Breast epithelium (tissue), 4 donors: ENCODE measurements around the gene KIT. TPM values are rescaled to one million over a fixed set of nuclear protein-coding genes. Genes with fewer than 3 reads are reported as not detected.
"Not testable (repeated sequence)": the region's sequence is repeated elsewhere in the genome, so short reads cannot be mapped to it uniquely, and the experiment has no call there.

Experiments used
- DNase-seq, 2 donors: peaks; one replicate each; pipeline ENCODE4 v3.0.0-alpha.2; 2019; ENCODE audit warnings: low spot score in 2 of 2
- H3K27ac ChIP-seq, 2 donors: fragments of 200-600 bp; sonication (generic) in 1 of 2; one replicate each; pipeline ENCODE4 v1.5.1; 2016 to 2019; ENCODE audit warnings: mild to moderate bottlenecking in 1 of 2
- H3K27me3 ChIP-seq, 2 donors: fragments of 200-600 bp; sonication (generic) in 1 of 2; one replicate each; pipeline versions ENCODE4 v1.5.1 to v1.6.0; 2017 to 2019; ENCODE audit warnings: control low read depth in 1 of 2, mild to moderate bottlenecking in 1 of 2
- H3K36me3 ChIP-seq: fragments of 200-600 bp; one replicate; pipeline ENCODE4 v1.5.1; 2019
- H3K4me1 ChIP-seq, 2 donors: fragments of 200-600 bp; sonication (generic); one replicate each; pipeline ENCODE4 v1.5.1; 2016 to 2019; ENCODE audit warnings: control low read depth in 1 of 2
- H3K4me3 ChIP-seq, 3 donors: fragments of 200-600 bp; sonication (generic); 1 replicate in 2 of 3; 2 replicates in 1 of 3; pipeline ENCODE4 v1.5.1; 2016 to 2019; ENCODE audit warnings: mild to moderate bottlenecking in 3 of 3, moderate library complexity in 2 of 3
- H3K9me3 ChIP-seq, 2 donors: fragments of 200-600 bp; sonication (generic) in 1 of 2; one replicate each; pipeline ENCODE4 v1.5.1; 2016 to 2019; ENCODE audit warnings: control low read depth in 1 of 2
- POLR2A ChIP-seq: fragments of 450-650 bp; IDR thresholded peaks from one replicate; pipeline ENCODE4 v1.6.1; 2016; ENCODE audit warnings: antibody characterized with exemption, mild to moderate bottlenecking, moderate library complexity
- POLR2AphosphoS5 ChIP-seq, 3 donors: sonication (generic); formaldehyde crosslinking; IDR thresholded peaks; one replicate each; pipeline ENCODE4 v1.6.1; 2017; ENCODE audit warnings: antibody characterized with exemption in 3 of 3
- intact Hi-C: fragments of 100-400 bp; cut with DNase I; formaldehyde crosslinking; loops from one replicate; pipeline ENCODE4 v1.15.1; 2023; ENCODE audit warnings: low total_unique reads
- total RNA-seq, 3 donors: library from RNA; depleted of rRNA; stranded (reverse); fragments of >200 nt; gene quantifications; one replicate each; pipeline ENCODE4 v1.1.0, GENCODE V29; 2016
- TF ChIP-seq, protein P1 (sequence below), 3 donors: fragments of 450-650 bp; IDR thresholded peaks; one replicate each; pipeline ENCODE4 v1.5.1; 2016 to 2017; ENCODE audit warnings: antibody characterized with exemption in 3 of 3, mild to moderate bottlenecking in 3 of 3, moderate library complexity in 3 of 3

Gene KIT
- total RNA-seq, 3 donors from 2014 or later = 23.2 to 297 (median 75.4) TPM

DNA sequence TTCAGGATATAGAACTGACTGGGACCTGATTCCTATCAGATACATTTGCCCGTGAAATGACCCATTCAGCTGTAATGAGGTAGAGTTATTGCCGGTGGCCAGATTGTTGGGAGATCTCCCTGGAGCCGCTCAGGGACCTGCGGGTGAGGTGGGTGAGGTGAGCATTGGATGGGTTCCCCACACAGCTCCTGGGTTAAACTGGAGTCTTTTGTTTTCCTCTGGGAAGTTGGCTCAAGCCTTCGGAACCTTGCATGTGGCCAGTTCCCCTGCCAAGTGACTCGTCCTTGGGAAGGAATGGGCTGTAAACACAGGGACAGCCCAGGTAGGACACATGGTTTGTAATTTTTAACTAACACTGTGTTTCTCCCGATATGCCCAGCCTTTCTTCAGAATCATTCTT is 31.6 kb upstream of the KIT start:
- Histone ChIP-seq H3K27ac (peak overlapping the region; percentile 62 to 84), H3K4me3 (no peak overlapping the region), H3K27me3 (no peaks in the 10 kb centered on the region), H3K4me1 (no peaks in the 10 kb centered on the region), H3K36me3 (no peaks in the 10 kb centered on the region), H3K9me3 (no peaks in the 10 kb centered on the region)
- TF ChIP-seq POLR2A = no peak
- no peak for TF ChIP-seq POLR2AphosphoS5 (IDR thresholded peaks at IDR 0.05)
- TF ChIP-seq, protein P1, sequence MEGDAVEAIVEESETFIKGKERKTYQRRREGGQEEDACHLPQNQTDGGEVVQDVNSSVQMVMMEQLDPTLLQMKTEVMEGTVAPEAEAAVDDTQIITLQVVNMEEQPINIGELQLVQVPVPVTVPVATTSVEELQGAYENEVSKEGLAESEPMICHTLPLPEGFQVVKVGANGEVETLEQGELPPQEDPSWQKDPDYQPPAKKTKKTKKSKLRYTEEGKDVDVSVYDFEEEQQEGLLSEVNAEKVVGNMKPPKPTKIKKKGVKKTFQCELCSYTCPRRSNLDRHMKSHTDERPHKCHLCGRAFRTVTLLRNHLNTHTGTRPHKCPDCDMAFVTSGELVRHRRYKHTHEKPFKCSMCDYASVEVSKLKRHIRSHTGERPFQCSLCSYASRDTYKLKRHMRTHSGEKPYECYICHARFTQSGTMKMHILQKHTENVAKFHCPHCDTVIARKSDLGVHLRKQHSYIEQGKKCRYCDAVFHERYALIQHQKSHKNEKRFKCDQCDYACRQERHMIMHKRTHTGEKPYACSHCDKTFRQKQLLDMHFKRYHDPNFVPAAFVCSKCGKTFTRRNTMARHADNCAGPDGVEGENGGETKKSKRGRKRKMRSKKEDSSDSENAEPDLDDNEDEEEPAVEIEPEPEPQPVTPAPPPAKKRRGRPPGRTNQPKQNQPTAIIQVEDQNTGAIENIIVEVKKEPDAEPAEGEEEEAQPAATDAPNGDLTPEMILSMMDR (IDR thresholded peaks at IDR 0.05) = no peak
- peak in 1 of 2 donors; percentile 64 for DNase-seq
- intact Hi-C loops = no loop called here

DNA sequence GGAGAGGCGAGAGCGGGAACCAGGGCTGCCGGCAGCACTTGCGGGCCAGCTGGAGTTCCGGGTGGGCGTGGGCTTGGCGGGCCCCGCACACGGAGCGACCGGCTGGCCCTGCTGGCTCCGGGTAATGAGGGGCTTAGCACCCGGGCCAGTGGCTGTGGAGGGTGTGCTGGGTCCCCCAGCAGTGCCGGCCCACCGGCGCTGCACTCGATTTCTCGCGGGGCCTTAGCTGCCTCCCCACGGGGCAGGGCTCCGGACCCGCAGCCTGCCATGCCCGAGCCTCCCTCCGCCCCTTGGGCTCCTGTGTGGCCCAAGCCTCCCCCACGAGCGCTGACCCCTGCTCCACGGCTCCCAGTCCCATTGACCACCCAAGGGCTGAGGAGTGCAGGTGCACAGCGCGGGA is 25.2 kb upstream of the KIT start:
- Histone ChIP-seq H3K4me1 (no peaks in the 10 kb centered on the region), H3K27me3 (no peaks in the 10 kb centered on the region), H3K4me3 (no peak overlapping the region), H3K9me3 (no peaks in the 10 kb centered on the region), H3K27ac (no peak overlapping the region), H3K36me3 (no peaks in the 10 kb centered on the region)
- TF ChIP-seq, protein P1 (IDR thresholded peaks at IDR 0.05) = no peak
- no peak for TF ChIP-seq POLR2AphosphoS5 (IDR thresholded peaks at IDR 0.05)
- TF ChIP-seq POLR2A = no peak
- intact Hi-C loops = no loop called here
- no peak for DNase-seq

DNA sequence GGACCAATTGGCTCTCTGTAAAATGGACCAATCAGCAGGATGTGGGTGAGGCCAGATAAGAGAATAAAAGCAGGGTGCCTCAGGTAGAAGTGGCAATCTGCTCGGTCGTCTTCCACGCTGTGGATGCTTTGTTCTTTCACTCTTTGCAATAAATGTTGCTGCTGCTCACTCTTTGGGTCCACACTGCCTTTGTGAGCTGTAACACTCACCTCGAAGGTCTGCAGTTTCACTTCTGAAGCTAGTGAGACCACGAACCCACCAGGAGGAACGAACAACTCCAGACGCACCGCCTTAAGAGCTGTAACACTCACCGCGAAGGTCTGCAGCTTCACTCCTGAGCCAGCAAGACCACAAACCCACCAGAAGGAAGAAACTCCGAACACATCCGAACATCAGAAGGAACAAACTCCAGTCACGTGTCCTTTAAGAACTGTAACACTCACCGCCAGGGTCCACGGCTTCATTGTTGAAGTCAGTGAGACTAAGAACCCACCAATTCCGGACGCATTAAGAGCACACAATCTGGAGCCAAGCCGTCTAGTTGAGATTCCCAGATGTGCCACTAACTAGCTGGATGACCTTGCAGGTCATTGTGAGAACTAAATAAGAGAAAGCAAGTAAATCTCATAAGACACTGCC is 24.5 kb upstream of the KIT start:
- H3K36me3 ChIP-seq, H3K27ac ChIP-seq, intact Hi-C loops, H3K4me1 ChIP-seq, H3K4me3 ChIP-seq, H3K27me3 ChIP-seq, DNase-seq, H3K9me3 ChIP-seq: not testable (repeated sequence)

DNA sequence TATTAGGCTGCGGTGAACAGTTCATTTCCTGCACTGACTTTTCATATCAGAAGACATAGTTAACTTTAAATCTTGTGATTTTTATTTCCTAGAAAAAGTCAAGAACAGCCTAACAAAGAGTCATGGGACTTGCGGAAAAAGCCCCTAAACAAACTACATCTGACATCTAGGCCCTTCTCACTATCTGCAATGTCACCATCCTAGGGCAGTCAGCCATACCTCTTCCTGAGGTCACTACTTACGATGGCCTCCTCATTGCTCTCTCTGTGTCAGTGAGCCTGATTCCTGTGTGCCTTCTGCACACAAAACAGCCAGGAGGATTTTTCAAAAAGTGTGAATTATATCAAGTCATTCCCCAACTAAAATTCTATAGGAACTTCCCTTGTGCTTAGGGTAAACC is 22.4 kb upstream of the KIT start:
- no peak overlapping the region for H3K4me3 ChIP-seq
- DNase-seq = no peak
- no peaks in the 10 kb centered on the region for H3K27me3 ChIP-seq
- H3K36me3 ChIP-seq = no peaks in the 10 kb centered on the region
- no peaks in the 10 kb centered on the region for H3K4me1 ChIP-seq
- H3K9me3 ChIP-seq = no peaks in the 10 kb centered on the region
- no peak overlapping the region for H3K27ac ChIP-seq
- TF ChIP-seq, protein P1 (IDR thresholded peaks at IDR 0.05) = no peak
- TF ChIP-seq POLR2A (no peak), POLR2AphosphoS5 (IDR thresholded peaks at IDR 0.05) (no peak)
- intact Hi-C loops = no loop called here

DNA sequence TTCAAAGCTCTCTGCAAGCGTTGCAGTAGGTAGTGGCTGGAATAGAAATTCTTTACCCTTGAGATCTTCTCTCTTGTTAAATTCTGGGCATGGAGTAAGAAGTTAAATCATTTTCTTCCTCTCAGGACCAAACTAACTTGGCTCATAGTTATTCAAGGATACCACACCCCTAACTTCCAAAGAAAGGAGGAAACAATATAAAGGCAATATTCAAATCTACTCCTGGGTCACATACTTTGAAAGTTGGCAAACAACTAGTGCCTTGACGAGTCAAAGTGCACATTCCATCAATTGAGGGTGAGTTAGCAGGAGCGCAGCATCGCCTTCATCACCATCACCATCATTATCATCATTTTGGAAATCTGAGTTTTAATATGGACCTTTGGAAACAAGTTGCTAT is 20.4 kb upstream of the KIT start:
- no peaks in the 10 kb centered on the region for H3K36me3 ChIP-seq
- no peak overlapping the region for H3K4me3 ChIP-seq
- no peaks in the 10 kb centered on the region for H3K9me3 ChIP-seq
- H3K4me1 ChIP-seq = no peaks in the 10 kb centered on the region
- TF ChIP-seq POLR2AphosphoS5 (IDR thresholded peaks at IDR 0.05) (no peak), POLR2A (no peak)
- TF ChIP-seq, protein P1 (IDR thresholded peaks at IDR 0.05) = no peak
- intact Hi-C loops = no loop called here
- no peak overlapping the region for H3K27ac ChIP-seq
- no peaks in the 10 kb centered on the region for H3K27me3 ChIP-seq
- DNase-seq = no peak

DNA sequence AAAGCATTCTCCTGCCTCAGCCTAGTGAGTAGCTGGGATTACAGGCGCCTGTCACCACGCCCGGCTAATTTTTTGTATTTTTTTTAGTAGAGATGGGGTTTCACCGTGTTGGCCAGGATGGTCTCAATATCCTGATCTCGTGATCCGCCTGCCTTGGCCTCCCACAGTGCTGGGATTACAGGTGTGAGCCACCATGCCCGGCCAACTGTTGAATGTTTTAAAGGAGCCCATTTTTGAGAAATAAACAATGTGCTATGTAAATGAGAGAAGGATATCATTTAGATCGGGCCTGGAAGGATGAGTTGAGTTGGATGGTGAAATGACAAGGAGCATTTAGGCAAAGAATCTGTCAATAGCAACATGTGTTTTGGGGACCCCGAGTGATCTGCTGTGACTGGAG is 16.7 kb upstream of the KIT start:
- H3K27me3 ChIP-seq, H3K27ac ChIP-seq, H3K36me3 ChIP-seq, H3K9me3 ChIP-seq, intact Hi-C loops, H3K4me1 ChIP-seq, H3K4me3 ChIP-seq, DNase-seq: not testable (repeated sequence)
